Measurements from ENCODE around the gene RFESD.

The RFESD gene

DNA sequence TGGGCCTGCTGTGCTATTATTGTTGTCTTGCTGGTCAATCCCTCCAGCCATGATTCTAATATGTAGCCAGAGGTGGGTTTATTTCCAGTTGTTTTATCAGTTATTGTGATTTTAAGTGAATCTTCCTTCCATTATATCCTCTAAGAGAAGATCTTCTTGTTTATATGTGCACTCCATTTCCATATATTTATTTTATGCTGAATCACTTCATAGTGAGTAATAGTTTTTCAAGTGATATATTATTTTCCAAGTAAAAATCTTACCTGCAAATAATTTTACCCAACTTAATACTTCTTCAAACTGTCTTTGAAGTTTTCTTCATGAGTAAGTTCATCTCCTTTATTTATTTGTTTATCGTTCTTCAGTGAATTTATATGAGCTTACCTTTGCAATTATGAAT is 40.2 kb upstream of the RFESD start:
- H3K36me3 ChIP-seq (ENCODE audit: control insufficient read depth in 1 of 2, insufficient read depth in 2 of 2, low read length in 2 of 2): no peaks in the 10 kb centered on the region
- no peak overlapping the region for H3K4me2 ChIP-seq (ENCODE audit: low read length)
- H3K18ac ChIP-seq (ENCODE audit: low read length): no peak overlapping the region
- H3K79me2 ChIP-seq (ENCODE audit: control insufficient read depth, insufficient read depth, low read length, poor library complexity): no peaks in the 10 kb centered on the region
- no peaks in the 10 kb centered on the region for H3K27me3 ChIP-seq (ENCODE audit: insufficient read depth, low read length)
- no peak overlapping the region for H2BK5ac ChIP-seq (ENCODE audit: low read depth, low read length, poor library complexity)
- no peak overlapping the region for H4K8ac ChIP-seq (ENCODE audit: low read depth, low read length)
- H2AK5ac ChIP-seq (ENCODE audit: low read length): no peak overlapping the region
- no peak overlapping the region for H4K91ac ChIP-seq (ENCODE audit: low read depth, low read length)
- no peak overlapping the region for H4K12ac ChIP-seq (ENCODE audit: low read depth, low read length)
- H3K4ac ChIP-seq (ENCODE audit: low read depth, low read length): no peak overlapping the region
- H3K4me3 ChIP-seq (ENCODE audit: low read depth, low read length): no peak overlapping the region
- H3K9ac ChIP-seq (ENCODE audit: low read length): no peak overlapping the region
- no peak overlapping the region for H2AFZ ChIP-seq (ENCODE audit: insufficient read depth, low read length, poor library complexity)
- DNase-seq: no peak
- H3K79me1 ChIP-seq (ENCODE audit: low read length): no peaks in the 10 kb centered on the region
- H3K9me3 ChIP-seq (ENCODE audit: insufficient read depth, low read depth, low read length): no peaks in the 10 kb centered on the region
- no peak overlapping the region for H2BK120ac ChIP-seq (ENCODE audit: insufficient read depth, low read length, poor library complexity)
- H3K14ac ChIP-seq (ENCODE audit: low read length): no peak overlapping the region
- no CpG with 5 or more reads among the region's 1 CpG for WGBS (ENCODE audit: extremely low coverage, insufficient coverage, insufficient read length)
- no peak overlapping the region for H2BK12ac ChIP-seq (ENCODE audit: low read length)
- no peak overlapping the region for H3K23ac ChIP-seq (ENCODE audit: low read length)
- no peak overlapping the region for H3K27ac ChIP-seq (ENCODE audit: low read depth, low read length)
- H3K4me1 ChIP-seq (ENCODE audit: control insufficient read depth in 1 of 2, insufficient read depth in 2 of 2, low read length in 2 of 2): no peaks in the 10 kb centered on the region

DNA sequence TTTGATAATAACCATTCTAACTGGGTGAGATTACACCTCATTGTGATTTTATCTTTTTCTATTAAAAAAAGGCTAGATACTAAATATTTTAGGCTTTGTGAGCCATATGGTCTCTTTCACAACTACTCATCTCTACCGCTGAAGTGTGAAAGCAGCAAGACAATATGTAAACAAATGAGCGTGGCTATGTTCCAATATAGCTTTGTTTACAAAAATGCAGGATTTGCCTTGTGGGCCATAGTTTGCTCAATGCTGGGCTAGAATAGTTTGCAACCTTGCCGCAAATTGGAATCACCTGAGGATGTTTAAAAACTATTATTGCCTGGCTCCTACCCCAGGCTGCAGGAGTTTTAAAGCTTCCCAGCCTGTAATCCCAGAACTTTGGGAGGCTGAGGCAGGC is 36.9 kb upstream of the RFESD start:
- Histone ChIP-seq H3K36me3 (ENCODE audit: control insufficient read depth in 1 of 2, insufficient read depth in 2 of 2, low read length in 2 of 2) (no peaks in the 10 kb centered on the region), H2AFZ (ENCODE audit: insufficient read depth, low read length, poor library complexity) (no peak overlapping the region), H3K18ac (ENCODE audit: low read length) (no peak overlapping the region), H4K8ac (ENCODE audit: low read depth, low read length) (no peak overlapping the region), H4K12ac (ENCODE audit: low read depth, low read length) (no peak overlapping the region), H3K4me3 (ENCODE audit: low read depth, low read length) (no peak overlapping the region), H2AK5ac (ENCODE audit: low read length) (no peak overlapping the region), H3K79me1 (ENCODE audit: low read length) (no peaks in the 10 kb centered on the region), H4K91ac (ENCODE audit: low read depth, low read length) (no peak overlapping the region), H3K23ac (ENCODE audit: low read length) (no peak overlapping the region), H3K14ac (ENCODE audit: low read length) (no peak overlapping the region), H3K27ac (ENCODE audit: low read depth, low read length) (no peak overlapping the region), H2BK12ac (ENCODE audit: low read length) (no peak overlapping the region), H3K9ac (ENCODE audit: low read length) (no peak overlapping the region), H2BK120ac (ENCODE audit: insufficient read depth, low read length, poor library complexity) (no peak overlapping the region), H3K27me3 (ENCODE audit: insufficient read depth, low read length) (no peaks in the 10 kb centered on the region), H3K4me1 (ENCODE audit: control insufficient read depth in 1 of 2, insufficient read depth in 2 of 2, low read length in 2 of 2) (no peaks in the 10 kb centered on the region), H3K4me2 (ENCODE audit: low read length) (no peak overlapping the region), H3K4ac (ENCODE audit: low read depth, low read length) (no peak overlapping the region), H3K79me2 (ENCODE audit: control insufficient read depth, insufficient read depth, low read length, poor library complexity) (no peaks in the 10 kb centered on the region), H3K9me3 (ENCODE audit: insufficient read depth, low read depth, low read length) (peaks cover 3% of the 10 kb centered on the region), H2BK5ac (ENCODE audit: low read depth, low read length, poor library complexity) (no peak overlapping the region)
- DNase-seq: peak; percentile 46 to 74
- no CpG with 5 or more reads among the region's 3 CpGs for WGBS (ENCODE audit: extremely low coverage, insufficient coverage, insufficient read length)

DNA sequence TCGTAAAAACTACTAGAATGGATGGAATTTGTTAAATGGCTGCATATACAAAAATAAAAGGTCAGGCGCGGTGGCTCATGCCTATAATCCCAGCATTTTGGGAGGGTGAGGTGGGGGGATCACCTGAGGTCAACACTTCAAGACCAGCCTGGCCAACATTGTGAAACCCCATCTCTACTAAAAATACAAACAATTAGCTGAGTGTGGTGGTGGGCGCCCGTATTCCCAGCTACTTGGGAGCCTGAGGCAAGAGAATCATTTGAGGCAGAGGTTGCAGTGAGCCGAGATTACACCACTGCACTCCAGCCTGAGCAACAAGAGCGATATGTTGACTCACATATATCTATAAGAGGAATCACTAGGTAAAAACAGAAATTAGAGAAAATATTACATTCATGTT is 36.0 kb upstream of the RFESD start:
- Histone ChIP-seq H4K8ac (ENCODE audit: low read depth, low read length) (no peak overlapping the region), H3K9me3 (ENCODE audit: insufficient read depth, low read depth, low read length) (peaks cover 3% of the 10 kb centered on the region), H3K4me2 (ENCODE audit: low read length) (no peak overlapping the region), H3K36me3 (ENCODE audit: control insufficient read depth in 1 of 2, insufficient read depth in 2 of 2, low read length in 2 of 2) (no peaks in the 10 kb centered on the region), H2BK12ac (ENCODE audit: low read length) (no peak overlapping the region), H4K12ac (ENCODE audit: low read depth, low read length) (no peak overlapping the region), H3K18ac (ENCODE audit: low read length) (no peak overlapping the region), H3K23ac (ENCODE audit: low read length) (no peak overlapping the region), H2AK5ac (ENCODE audit: low read length) (no peak overlapping the region), H3K27ac (ENCODE audit: low read depth, low read length) (no peak overlapping the region), H3K4ac (ENCODE audit: low read depth, low read length) (no peak overlapping the region), H3K79me2 (ENCODE audit: control insufficient read depth, insufficient read depth, low read length, poor library complexity) (no peaks in the 10 kb centered on the region), H3K27me3 (ENCODE audit: insufficient read depth, low read length) (no peaks in the 10 kb centered on the region), H4K91ac (ENCODE audit: low read depth, low read length) (no peak overlapping the region), H3K4me1 (ENCODE audit: control insufficient read depth in 1 of 2, insufficient read depth in 2 of 2, low read length in 2 of 2) (no peaks in the 10 kb centered on the region), H3K14ac (ENCODE audit: low read length) (no peak overlapping the region), H2BK5ac (ENCODE audit: low read depth, low read length, poor library complexity) (no peak overlapping the region), H3K79me1 (ENCODE audit: low read length) (no peaks in the 10 kb centered on the region), H3K9ac (ENCODE audit: low read length) (no peak overlapping the region), H2BK120ac (ENCODE audit: insufficient read depth, low read length, poor library complexity) (no peak overlapping the region), H3K4me3 (ENCODE audit: low read depth, low read length) (no peak overlapping the region), H2AFZ (ENCODE audit: insufficient read depth, low read length, poor library complexity) (no peak overlapping the region)
- DNase-seq: peak; percentile 89 to 90
- no CpG with 5 or more reads among the region's 7 CpGs for WGBS (ENCODE audit: extremely low coverage, insufficient coverage, insufficient read length)

DNA sequence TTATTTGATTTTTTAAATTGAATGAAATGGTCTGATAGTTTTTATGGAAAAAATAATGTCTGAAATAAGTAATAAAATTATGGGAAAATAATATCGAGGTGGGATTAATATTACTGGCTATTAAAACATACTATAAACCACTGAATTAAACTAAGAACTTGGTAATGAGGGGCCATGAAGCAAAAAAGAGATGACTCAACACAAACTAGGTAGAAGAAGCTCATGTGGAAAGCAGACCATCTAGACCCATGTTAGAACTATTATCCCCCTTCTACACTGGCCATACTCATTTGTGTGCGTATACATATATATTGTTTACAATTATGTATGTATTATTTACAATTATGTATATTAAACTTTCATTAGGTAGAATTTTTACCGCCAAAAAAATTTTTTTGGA is 35.2 kb upstream of the RFESD start:
- H2AK5ac ChIP-seq (ENCODE audit: low read length): no peak overlapping the region
- no peak overlapping the region for H2BK12ac ChIP-seq (ENCODE audit: low read length)
- H4K8ac ChIP-seq (ENCODE audit: low read depth, low read length): no peak overlapping the region
- H3K4me3 ChIP-seq (ENCODE audit: low read depth, low read length): no peak overlapping the region
- H3K9ac ChIP-seq (ENCODE audit: low read length): no peak overlapping the region
- no peaks in the 10 kb centered on the region for H3K79me2 ChIP-seq (ENCODE audit: control insufficient read depth, insufficient read depth, low read length, poor library complexity)
- WGBS (ENCODE audit: extremely low coverage, insufficient coverage, insufficient read length): 100% methylated on average over 1 of the region's 3 CpGs
- no peak overlapping the region for H3K18ac ChIP-seq (ENCODE audit: low read length)
- peaks cover 3% of the 10 kb centered on the region for H3K9me3 ChIP-seq (ENCODE audit: insufficient read depth, low read depth, low read length)
- no peak overlapping the region for H3K4ac ChIP-seq (ENCODE audit: low read depth, low read length)
- H3K27ac ChIP-seq (ENCODE audit: low read depth, low read length): no peak overlapping the region
- no peak overlapping the region for H3K23ac ChIP-seq (ENCODE audit: low read length)
- no peaks in the 10 kb centered on the region for H3K79me1 ChIP-seq (ENCODE audit: low read length)
- H3K4me1 ChIP-seq (ENCODE audit: control insufficient read depth in 1 of 2, insufficient read depth in 2 of 2, low read length in 2 of 2): no peaks in the 10 kb centered on the region
- H3K4me2 ChIP-seq (ENCODE audit: low read length): no peak overlapping the region
- H2AFZ ChIP-seq (ENCODE audit: insufficient read depth, low read length, poor library complexity): no peak overlapping the region
- no peak overlapping the region for H4K12ac ChIP-seq (ENCODE audit: low read depth, low read length)
- H3K27me3 ChIP-seq (ENCODE audit: insufficient read depth, low read length): no peaks in the 10 kb centered on the region
- H4K91ac ChIP-seq (ENCODE audit: low read depth, low read length): no peak overlapping the region
- no peak overlapping the region for H3K14ac ChIP-seq (ENCODE audit: low read length)
- no peaks in the 10 kb centered on the region for H3K36me3 ChIP-seq (ENCODE audit: control insufficient read depth in 1 of 2, insufficient read depth in 2 of 2, low read length in 2 of 2)
- DNase-seq: no peak
- H2BK120ac ChIP-seq (ENCODE audit: insufficient read depth, low read length, poor library complexity): no peak overlapping the region
- no peak overlapping the region for H2BK5ac ChIP-seq (ENCODE audit: low read depth, low read length, poor library complexity)

Data from trophoblast cell (in vitro differentiated cells and primary cell).